SIG-M5 (cell line): ENCODE measurements around the gene SLC39A11.

Experiments used
- DNase-seq: peaks from one replicate; lab custom pipeline; 2025; lab: John Stamatoyannopoulos, UW

SLC39A11 gene

GRCh38 chr17:72976971-72977770, 115.3 kb downstream of the SLC39A11 start:
- DNase-seq: no peak

- DNase-seq: no peak
These were observed 117.0 kb downstream of the SLC39A11 start for GRCh38 chr17:72975509-72975908.

- no peak for DNase-seq
These were observed 117.8 kb downstream of the SLC39A11 start for GRCh38 chr17:72974605-72975232.

- no peak for DNase-seq
These were observed 120.1 kb downstream of the SLC39A11 start for GRCh38 chr17:72972263-72972951.

GRCh38 chr17:72971226-72971880, 121.1 kb downstream of the SLC39A11 start:
- no peak for DNase-seq

- DNase-seq: no peak
These were observed 121.7 kb downstream of the SLC39A11 start for GRCh38 chr17:72970797-72971196.

GRCh38 chr17:72970246-72970645, 122.2 kb downstream of the SLC39A11 start:
- no peak for DNase-seq

GRCh38 chr17:72969293-72969906, 123.1 kb downstream of the SLC39A11 start:
- no peak for DNase-seq

- no peak for DNase-seq
These were observed 123.7 kb downstream of the SLC39A11 start for GRCh38 chr17:72968798-72969197.

GRCh38 chr17:72967977-72968585, 124.4 kb downstream of the SLC39A11 start:
- no peak for DNase-seq

- DNase-seq: no peak
These were observed 125.1 kb downstream of the SLC39A11 start for GRCh38 chr17:72967277-72967970.

- DNase-seq: no peak
These were observed 130.4 kb downstream of the SLC39A11 start for GRCh38 chr17:72962106-72962505.

GRCh38 chr17:72955391-72956140, 136.9 kb downstream of the SLC39A11 start:
- no peak for DNase-seq

- DNase-seq: no peak
These were observed 137.9 kb downstream of the SLC39A11 start for GRCh38 chr17:72954579-72954978.

GRCh38 chr17:72953621-72954020, 138.9 kb downstream of the SLC39A11 start:
- no peak for DNase-seq

- no peak for DNase-seq
These were observed 139.7 kb downstream of the SLC39A11 start for GRCh38 chr17:72952641-72953315.

GRCh38 chr17:72952220-72952619, 140.3 kb downstream of the SLC39A11 start:
- DNase-seq: no peak

- no peak for DNase-seq
These were observed 142.1 kb downstream of the SLC39A11 start for GRCh38 chr17:72950242-72950931.

- DNase-seq: no peak
These were observed 144.4 kb downstream of the SLC39A11 start for GRCh38 chr17:72948115-72948514.
